GM19463 (cell line): Measurements from ENCODE around the gene TAF6.

ENCODE experiments used
- ATAC-seq: cut with Tn5 transposase; IDR thresholded peaks from one replicate; pipeline ENCODE4 v1.9.1; 2021; ENCODE audit warnings: mild to moderate bottlenecking, moderate library complexity; ENCODE audit not compliant: unreplicated experiment

TAF6 gene

DNA sequence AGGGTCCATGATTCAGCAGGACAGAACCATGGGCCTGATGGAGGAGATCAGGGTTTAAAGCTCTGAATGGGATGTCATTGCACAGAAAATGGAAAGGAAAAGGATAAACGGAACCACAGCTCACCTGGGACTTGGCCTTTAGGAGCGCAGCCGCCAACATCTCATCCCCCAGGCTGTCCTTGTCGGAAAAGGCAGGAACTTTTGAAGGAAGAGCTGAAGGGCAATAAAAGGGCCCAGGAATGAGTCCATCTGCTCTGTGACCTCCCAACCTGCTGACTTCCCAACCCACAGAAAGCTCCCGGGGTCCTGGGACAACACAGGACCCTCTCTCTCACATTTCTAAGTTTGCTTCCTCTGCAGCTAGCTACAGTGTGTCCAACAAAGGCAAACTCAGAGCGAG, 43.7 kb downstream of the TAF6 start:
- no peak for ATAC-seq

DNA sequence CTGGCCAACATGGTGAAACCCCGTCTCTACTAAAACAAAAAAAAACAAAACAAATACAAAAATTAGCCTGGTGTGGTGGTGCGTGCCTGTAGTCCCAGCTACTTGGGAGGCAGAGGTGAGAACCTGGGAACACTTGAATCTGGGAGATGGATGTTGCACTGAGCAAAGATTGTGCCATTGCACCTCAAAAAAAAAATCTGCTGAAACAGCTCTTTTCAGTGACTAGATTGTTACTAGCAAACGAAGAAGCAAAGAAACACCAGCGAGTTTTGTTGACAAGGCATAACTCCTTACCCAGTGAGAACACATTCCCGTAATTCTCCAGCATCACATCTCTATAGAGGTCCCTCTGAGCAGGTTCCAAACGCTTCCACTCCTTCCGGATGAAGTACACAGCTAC, 44.3 kb downstream of the TAF6 start:
- ATAC-seq = no peak

DNA sequence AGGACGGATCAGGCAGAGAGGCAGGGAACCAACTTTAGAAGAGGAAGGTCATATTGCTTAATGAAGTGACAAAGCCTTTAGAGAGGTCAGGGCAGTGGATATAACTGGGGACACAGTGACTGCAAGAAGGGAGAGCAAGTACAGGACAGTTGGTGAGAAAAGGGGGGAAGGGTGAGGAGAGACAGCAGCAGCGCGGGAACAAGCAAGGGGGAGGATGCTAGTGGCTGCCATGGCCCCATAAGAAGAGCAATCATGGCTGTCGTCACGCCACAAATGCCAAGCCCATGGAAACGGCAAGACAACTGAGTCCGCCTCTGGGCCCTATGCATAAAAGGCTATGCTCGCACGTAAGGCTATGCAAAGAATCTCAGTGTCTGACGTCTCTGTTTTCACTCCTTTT, 46.7 kb downstream of the TAF6 start:
- ATAC-seq = no peak

DNA sequence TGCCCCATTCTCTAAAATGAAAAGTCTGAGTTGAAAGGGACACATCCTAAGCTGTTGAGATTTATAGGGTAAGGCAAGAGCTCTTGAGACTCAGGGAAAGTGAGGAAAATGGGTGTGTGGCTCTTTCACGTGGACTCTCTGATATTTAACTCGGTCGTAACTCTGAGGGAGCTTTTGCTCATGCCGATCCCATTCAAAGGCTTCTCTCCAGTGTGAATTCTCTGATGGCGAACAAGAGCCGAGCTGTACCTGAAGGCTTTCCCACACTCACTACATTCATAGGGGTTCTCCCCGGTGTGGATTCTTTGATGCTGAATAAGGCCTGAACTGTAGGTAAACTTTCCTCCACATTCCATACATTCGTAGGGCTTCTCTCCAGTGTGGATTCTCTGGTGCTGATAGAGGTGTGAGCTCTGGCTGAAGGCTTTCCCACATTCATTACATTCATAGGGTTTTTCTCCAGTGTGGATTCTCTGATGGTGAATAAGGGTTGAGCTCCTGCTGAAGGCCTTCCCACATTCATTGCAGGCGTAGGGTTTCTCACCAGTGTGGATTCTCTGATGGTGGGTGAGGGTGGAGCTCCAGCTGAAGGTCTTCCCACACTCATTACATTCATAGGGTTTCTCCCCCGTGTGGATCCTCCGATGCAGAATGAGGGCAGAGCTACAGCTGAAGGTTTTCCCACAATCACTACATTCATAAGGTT, 48.0 kb downstream of the TAF6 start:
- ATAC-seq = no peak

DNA sequence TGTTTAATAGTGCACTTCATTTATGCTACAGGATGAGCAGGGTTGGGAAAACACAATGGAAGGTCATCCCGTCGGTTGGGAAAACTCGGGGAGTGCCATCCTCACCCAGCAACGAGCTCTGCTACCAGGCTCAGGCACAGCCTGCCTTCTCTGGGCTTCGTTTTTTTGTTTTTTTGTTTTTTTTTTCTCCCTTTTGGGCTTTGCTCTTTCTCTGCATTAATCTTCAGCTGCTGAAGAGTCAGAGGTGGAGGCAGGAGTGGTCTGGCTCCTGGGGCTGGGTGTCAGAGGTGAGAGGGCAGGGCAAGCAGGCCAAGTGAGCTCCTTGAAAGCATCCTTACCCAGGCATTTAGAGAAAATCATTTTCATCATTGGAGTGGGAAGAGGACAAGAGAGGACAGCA, 49.2 kb downstream of the TAF6 start:
- no peak for ATAC-seq

DNA sequence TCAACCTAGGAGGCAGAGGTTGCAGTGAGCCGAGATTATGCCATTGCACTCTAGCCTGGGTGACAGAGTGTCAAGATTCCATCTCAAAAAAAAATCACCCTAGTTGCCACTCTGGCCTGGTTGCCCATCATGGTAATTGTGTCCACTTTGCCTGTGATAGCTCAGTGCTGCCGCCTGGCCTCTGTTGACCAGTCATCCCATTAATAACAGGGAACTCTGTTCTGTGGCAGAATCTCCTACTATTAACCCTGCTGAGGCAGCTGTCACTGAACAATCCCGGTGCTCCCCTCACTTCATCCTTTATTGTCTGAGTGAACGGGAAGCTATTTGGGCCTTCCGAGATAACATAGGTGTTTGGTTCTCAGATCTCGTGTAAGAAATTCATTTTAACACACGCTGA, 52.2 kb downstream of the TAF6 start:
- ATAC-seq = no peak

DNA sequence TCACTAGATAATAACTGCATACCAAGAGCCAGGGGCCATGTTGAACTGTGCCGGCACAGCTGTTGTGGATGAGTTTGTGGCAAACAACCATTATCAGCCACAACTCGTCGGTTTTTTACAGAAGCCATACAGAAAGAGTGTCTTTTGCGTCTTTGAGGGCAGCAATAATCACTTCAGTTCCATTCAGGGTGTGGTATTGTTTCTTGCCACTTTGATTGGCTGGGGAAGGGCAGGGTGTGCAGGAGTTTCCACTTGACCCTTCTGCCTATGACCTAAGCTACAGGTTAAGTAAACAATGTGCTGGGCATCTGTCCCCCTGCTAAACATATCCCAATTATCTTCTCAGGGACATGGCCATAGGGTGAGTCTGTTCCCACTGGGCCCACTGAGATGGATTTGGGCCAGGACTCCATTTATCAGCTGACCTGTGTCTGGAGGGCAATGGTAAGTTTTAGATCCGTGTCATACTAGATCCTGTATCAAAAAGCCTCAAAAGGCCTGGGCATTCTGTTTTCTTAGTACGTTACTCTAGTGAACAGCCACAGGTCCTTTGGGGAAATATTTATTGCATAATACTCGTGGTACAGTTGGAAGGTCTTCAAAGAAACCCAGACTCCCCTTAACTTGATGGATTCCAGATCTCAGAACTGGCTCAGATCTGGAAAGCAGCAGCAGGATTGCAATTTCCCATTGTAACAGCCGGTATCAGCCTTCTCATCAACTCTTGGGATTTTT, 53.5 kb downstream of the TAF6 start:
- no peak for ATAC-seq

DNA sequence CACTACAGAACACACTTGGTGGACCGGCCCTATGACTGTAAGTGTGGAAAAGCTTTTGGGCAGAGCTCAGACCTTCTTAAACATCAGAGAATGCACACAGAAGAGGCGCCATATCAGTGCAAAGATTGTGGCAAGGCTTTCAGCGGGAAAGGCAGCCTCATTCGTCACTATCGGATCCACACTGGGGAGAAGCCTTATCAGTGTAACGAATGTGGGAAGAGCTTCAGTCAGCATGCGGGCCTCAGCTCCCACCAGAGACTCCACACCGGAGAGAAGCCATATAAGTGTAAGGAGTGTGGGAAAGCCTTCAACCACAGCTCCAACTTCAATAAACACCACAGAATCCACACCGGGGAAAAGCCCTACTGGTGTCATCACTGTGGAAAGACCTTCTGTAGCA, 55.0 kb downstream of the TAF6 start:
- no peak for ATAC-seq

DNA sequence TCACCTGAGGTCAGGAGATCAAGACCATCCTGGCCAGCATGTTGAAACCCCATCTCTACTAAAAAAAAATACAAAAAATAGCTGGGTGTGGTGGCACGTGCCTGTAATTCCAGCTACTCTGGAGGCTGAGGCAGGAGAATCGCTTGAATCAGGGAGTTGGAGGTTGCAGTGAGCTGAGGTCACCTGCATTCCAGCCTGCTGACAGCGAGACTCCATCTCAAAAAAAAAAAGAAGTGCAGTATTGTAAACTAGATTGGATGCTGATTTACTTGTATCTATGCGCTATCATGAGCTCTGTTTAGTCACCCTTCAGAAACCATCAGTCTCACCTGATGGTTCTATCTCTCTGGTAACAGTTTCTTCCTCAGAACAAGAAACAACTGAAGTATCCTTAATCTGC, 55.8 kb downstream of the TAF6 start:
- no peak for ATAC-seq

DNA sequence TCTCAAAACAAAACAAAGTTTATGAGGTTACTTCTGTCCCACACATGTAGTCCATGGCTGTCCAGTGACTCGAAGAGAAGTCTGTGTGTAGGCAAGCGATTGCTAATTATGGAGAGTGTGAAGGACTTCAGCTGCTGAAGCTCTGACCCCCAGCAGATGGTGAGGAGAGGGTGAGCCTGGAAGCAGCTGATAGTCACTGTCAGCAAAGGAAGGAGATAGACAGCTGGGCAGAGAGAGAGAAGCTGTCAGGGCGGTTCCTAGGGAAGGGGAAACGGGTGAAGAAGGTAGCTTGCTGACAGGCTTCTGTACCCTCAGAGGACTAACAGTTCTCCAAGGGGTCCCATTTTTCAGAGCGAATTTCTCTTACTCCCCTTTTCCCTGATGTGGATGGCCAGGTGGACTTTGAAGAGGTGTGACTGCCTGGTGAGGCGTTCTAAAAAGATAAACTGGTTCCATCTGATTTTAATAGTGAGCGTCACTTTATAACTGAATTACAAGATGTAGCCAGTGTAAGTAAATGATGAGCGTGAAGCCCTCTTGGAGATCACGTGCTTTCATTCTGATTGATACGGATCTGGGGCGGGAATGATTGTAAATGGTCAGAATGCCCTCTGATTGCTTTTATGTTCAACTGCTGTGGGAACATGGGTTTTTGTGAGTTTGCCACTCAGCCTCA, 57.5 kb downstream of the TAF6 start:
- no peak for ATAC-seq

DNA sequence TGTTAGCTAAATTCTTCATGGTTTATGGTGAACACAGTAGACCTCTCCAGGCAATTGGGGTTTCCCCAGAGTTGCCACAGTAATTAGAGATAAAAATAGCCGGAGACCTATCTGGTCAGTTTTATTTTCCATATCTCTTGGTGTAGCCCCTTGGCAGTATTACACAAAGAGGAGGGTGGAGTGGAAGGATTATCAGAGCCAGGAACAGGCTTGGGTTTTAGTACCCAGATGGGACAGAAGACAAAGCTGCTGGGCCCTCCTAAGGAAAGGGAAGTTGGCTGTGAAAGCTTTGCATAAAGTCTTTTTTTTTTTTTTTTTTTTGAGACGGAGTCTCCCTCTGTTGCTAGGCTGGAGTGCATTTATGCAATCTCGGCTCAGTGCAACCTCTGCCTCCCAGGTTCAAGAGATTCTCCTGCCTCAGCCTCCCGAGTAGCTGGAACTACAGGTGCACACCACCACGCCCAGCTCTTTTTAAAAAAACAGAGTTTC, 59.9 kb downstream of the TAF6 start:
- ATAC-seq = no peak
